Breast epithelium (tissue), 3 donors: ENCODE results near the gene PPFIA3.

Experiments
- POLR2A ChIP-seq: fragments of 450-650 bp; IDR thresholded peaks from one replicate; pipeline ENCODE4 v1.6.1; 2016; ENCODE audit warnings: antibody characterized with exemption, mild to moderate bottlenecking, moderate library complexity
- POLR2AphosphoS5 ChIP-seq, 3 donors: sonication (generic); formaldehyde crosslinking; IDR thresholded peaks; one replicate each; pipeline ENCODE4 v1.6.1; 2017; ENCODE audit warnings: antibody characterized with exemption in 3 of 3
- TF ChIP-seq, protein P1 (sequence below), 3 donors: fragments of 450-650 bp; IDR thresholded peaks; one replicate each; pipeline ENCODE4 v1.5.1; 2016 to 2017; ENCODE audit warnings: antibody characterized with exemption in 3 of 3, mild to moderate bottlenecking in 3 of 3, moderate library complexity in 3 of 3

DNA sequence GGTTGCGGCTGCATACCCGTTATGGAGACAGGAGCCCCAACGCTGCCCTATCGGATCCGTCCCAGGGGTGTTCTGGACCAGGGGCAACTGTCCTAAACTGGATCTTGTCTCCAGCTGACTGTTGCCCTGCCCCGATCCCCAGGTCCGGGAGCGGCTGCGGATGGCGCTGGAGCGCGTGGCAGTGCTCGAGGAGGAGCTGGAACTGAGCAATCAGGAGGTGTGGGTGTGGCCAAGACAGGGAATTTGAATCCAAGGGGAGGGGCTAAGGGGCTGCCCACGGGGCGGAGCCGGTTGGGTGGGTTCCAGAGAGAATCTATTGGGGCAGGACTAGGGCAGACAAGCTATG, 9.9 kb downstream of the PPFIA3 start:
- no peak for TF ChIP-seq POLR2A
- TF ChIP-seq, protein P1, sequence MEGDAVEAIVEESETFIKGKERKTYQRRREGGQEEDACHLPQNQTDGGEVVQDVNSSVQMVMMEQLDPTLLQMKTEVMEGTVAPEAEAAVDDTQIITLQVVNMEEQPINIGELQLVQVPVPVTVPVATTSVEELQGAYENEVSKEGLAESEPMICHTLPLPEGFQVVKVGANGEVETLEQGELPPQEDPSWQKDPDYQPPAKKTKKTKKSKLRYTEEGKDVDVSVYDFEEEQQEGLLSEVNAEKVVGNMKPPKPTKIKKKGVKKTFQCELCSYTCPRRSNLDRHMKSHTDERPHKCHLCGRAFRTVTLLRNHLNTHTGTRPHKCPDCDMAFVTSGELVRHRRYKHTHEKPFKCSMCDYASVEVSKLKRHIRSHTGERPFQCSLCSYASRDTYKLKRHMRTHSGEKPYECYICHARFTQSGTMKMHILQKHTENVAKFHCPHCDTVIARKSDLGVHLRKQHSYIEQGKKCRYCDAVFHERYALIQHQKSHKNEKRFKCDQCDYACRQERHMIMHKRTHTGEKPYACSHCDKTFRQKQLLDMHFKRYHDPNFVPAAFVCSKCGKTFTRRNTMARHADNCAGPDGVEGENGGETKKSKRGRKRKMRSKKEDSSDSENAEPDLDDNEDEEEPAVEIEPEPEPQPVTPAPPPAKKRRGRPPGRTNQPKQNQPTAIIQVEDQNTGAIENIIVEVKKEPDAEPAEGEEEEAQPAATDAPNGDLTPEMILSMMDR (IDR thresholded peaks at IDR 0.05): no peak
- no peak for TF ChIP-seq POLR2AphosphoS5 (IDR thresholded peaks at IDR 0.05)
